Measurements from ENCODE around the gene UNC5A.

The UNC5A gene

DNA sequence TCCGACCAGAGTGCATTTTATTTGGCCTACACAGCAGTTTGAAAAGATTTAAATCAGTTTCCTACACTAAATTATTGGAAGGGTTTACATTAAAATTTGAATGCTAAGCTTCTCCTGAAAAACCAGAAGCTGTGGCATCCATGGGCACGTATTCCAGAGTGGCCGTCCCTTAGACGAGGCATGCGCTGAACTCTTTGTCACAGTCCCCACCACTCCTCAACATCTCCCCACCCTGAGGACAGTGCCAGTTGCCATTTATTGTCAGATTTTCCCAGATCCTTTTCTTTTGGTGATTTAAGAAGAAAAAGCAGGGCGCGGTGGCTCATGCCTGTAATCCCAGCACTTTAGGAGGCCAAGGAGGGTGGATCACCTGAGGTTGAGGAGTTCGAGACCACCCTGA lies 39.9 kb upstream of the UNC5A start:
- Mint-ChIP-seq H3K27me3 (ENCODE audit: low read depth, poor library complexity) (peaks cover 80% of the 10 kb centered on the region), H3K27ac (no peak overlapping the region), H3K36me3 (ENCODE audit: low read depth) (no peaks in the 10 kb centered on the region), H3K4me1 (peaks cover 9% of the 10 kb centered on the region), H3K4me3 (no peak overlapping the region), H3K9me3 (peaks cover 21% of the 10 kb centered on the region)
- TF ChIP-seq, protein P1, sequence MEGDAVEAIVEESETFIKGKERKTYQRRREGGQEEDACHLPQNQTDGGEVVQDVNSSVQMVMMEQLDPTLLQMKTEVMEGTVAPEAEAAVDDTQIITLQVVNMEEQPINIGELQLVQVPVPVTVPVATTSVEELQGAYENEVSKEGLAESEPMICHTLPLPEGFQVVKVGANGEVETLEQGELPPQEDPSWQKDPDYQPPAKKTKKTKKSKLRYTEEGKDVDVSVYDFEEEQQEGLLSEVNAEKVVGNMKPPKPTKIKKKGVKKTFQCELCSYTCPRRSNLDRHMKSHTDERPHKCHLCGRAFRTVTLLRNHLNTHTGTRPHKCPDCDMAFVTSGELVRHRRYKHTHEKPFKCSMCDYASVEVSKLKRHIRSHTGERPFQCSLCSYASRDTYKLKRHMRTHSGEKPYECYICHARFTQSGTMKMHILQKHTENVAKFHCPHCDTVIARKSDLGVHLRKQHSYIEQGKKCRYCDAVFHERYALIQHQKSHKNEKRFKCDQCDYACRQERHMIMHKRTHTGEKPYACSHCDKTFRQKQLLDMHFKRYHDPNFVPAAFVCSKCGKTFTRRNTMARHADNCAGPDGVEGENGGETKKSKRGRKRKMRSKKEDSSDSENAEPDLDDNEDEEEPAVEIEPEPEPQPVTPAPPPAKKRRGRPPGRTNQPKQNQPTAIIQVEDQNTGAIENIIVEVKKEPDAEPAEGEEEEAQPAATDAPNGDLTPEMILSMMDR (IDR thresholded peaks at IDR 0.05): no peak
- DNase-seq: no peak

DNA sequence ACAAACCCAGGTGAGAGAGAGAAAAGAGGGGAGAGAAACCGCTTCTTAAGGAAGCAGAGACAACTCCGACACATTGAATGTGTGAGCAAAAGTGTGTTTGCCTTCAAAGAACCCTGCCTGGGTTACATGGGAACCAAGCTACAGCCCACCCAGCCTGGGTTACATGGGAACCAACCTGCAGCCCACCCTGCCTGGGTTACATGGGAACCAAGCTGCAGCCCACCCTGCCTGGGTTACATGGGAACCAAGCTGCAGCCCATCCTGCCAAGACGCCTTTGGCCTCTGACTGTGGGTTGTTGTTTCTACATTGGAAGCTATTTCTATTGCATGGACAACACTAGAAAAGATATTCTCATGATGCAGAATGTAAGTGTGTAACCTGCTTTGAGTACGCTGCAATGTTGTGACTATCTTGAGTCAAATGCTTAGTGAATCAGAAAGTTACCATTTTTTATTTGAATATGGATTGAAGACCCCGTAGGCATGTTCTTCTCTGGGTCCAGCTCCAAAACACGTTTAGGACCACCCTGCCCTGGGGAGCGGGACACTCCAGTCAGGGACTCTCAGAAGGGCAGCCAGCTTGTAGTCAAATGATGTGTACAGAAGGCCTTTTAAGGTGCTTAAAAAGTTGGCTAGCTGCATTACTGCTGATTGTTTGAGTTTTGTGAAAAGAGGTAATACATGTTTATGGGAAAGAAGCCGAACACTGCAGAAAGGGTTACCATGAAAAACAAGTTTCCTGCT lies 39.1 kb upstream of the UNC5A start:
- H3K27me3 Mint-ChIP-seq (ENCODE audit: low read depth, poor library complexity): peaks cover 80% of the 10 kb centered on the region
- no peak overlapping the region for H3K4me3 Mint-ChIP-seq
- no peaks in the 10 kb centered on the region for H3K36me3 Mint-ChIP-seq (ENCODE audit: low read depth)
- DNase-seq: no peak
- TF ChIP-seq, protein P1 (IDR thresholded peaks at IDR 0.05): no peak
- H3K27ac Mint-ChIP-seq: no peak overlapping the region
- H3K9me3 Mint-ChIP-seq: peaks cover 13% of the 10 kb centered on the region
- peaks cover 10% of the 10 kb centered on the region for H3K4me1 Mint-ChIP-seq

DNA sequence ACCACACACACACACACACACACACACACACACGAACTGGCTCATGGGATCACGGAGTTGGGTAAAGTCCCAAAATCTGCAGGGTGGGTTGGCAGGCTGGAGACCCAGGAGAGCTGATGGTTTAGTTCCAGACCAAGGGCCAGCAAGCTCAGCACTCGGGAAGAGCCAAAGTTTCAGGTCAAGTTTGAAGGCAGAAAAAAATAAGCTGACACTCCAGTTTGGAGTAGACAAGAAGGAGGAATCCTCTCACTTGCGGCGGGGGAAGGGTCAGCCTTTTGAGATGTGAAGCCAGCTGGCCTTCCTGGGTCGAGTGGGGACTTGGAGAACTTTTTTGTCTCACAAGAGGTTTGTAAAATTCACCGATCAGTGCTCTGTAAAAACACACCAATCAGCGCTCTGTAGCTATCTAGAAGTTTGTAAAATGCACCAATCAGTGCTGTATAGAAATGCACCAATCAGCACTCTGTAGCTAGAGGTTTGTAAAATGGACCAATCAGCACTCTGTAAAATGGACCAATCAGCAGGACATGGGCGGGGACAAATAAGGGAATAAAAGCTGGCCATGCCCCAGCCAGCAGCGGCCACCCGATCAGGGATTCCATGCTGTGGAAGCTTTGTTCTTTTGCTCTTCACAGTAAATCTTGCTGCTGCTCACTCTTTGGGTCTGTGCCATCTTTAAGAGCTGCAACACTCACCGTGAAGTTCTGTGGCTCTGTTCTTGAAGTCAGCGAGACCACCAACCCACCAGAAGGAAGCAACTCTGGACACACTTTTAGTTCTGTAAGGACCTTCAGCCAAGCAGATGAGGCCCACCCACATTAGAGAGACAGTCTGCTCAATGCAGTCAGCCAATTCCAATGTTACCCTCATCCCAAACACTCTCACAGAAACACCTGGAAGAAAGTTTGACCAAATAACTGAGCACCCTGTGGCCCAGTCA lies 37.8 kb upstream of the UNC5A start:
- Mint-ChIP-seq H3K4me1 (peaks cover 13% of the 10 kb centered on the region), H3K27ac (no peak overlapping the region), H3K36me3 (ENCODE audit: low read depth) (no peaks in the 10 kb centered on the region), H3K9me3 (peaks cover 9% of the 10 kb centered on the region), H3K4me3 (no peak overlapping the region), H3K27me3 (ENCODE audit: low read depth, poor library complexity) (peaks cover 80% of the 10 kb centered on the region)
- TF ChIP-seq, protein P1 (IDR thresholded peaks at IDR 0.05): no peak
- no peak for DNase-seq

DNA sequence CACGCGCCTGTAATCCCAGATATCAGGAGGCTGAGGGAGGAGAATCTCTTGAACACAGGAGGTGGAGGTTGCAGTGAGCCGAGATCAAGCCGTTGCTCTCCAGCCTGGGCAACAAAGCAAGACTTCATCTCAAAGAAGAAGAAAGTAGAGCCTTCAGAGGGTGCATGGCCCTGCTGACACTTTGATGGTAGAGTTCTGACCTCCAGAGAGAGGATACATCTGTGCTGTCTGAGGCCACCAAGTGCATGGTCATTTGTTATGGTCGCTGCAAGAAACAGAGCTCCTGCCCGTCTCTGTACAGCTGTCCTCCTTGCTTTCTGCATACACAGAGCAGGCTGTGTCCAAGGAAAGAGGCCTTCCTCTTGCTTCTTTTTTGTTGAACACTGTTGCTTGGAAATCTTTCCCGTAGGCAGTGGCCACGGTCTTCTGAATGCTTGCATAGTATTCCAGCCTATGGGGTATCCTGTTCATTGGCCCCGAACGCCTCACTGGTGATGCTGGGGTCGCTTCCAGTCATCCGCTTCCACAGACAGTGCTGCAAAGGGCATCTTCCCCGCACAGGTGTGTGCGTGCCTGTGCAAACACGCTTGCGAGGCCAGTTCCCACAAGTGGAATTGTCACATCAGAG lies 36.8 kb upstream of the UNC5A start:
- Mint-ChIP-seq H3K4me1 (peaks cover 13% of the 10 kb centered on the region), H3K4me3 (no peak overlapping the region), H3K36me3 (ENCODE audit: low read depth) (no peaks in the 10 kb centered on the region), H3K27me3 (ENCODE audit: low read depth, poor library complexity) (peaks cover 81% of the 10 kb centered on the region), H3K9me3 (peaks cover 9% of the 10 kb centered on the region), H3K27ac (no peak overlapping the region)
- TF ChIP-seq, protein P1 (IDR thresholded peaks at IDR 0.05): no peak
- no peak for DNase-seq

DNA sequence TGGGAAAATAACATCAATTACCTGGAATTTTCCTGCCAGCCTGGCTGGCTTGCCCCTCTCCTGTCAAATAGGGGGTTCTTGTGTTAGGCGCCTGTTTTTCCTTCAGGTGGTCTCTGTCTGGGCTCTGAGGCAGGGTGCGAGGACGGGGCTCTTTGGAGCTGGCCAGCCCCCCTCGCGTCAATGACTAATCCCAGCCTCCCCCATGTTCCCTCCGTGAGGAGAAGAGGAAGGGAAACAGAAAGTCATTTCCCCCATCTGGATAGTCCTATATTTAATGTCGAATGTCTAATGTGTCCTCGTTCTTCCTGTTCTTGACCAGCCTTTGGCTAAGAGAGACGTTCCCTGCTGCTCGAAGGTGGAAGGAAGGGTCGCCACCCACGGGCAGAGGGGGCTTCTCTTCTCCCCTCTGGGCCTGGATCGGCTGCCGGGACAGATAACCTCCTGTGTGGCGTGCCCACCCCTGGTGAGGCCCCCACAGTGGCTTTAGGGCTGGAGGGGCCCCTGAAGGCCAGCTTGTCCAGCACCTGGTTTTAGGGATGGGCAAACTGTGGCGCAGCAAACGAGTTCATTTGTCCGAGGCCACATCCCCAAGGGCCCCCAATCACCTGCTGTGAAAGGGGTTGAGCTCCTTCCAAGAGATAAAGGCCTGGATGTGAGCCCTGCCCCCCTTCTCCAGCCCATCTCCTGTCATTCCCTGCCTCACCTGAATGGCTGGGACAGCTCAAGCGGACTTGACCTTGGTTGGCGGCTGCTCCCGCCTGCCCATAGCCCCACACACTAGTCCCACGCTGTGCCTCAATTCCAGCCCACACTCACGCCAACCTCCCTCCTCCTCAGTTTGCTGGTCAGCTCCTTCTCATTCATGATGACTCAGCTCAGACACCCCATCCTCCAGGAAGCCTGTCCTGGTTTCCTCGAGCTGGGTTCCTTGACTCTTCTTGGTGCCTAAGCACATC lies 35.9 kb upstream of the UNC5A start:
- peaks cover 80% of the 10 kb centered on the region for H3K27me3 Mint-ChIP-seq (ENCODE audit: low read depth, poor library complexity)
- no peaks in the 10 kb centered on the region for H3K36me3 Mint-ChIP-seq (ENCODE audit: low read depth)
- H3K27ac Mint-ChIP-seq: no peak overlapping the region
- TF ChIP-seq, protein P1 (IDR thresholded peaks at IDR 0.05): no peak
- H3K4me3 Mint-ChIP-seq: no peak overlapping the region
- H3K4me1 Mint-ChIP-seq: peaks cover 13% of the 10 kb centered on the region
- H3K9me3 Mint-ChIP-seq: peaks cover 9% of the 10 kb centered on the region
- no peak for DNase-seq
